Measurements from ENCODE around the gene SLFN14. TPM values are rescaled to one million over a fixed set of nuclear protein-coding genes. Genes with fewer than 3 reads are reported as not detected.

Gene SLFN14
- total RNA-seq, 1 experiment from 2014 or later, result not detected

GRCh38 chr17:35584061-35584460 lies 23.4 kb upstream of the SLFN14 start:
- H2BK12ac ChIP-seq (ENCODE audit: insufficient read length, low read depth, low read length), result no peak overlapping the region
- H3K23me2 ChIP-seq (ENCODE audit: insufficient read length, low read depth, low read length, poor library complexity, severe bottlenecking), result no peaks in the 10 kb centered on the region
- no peaks in the 10 kb centered on the region for H3K9me3 ChIP-seq (ENCODE audit: control insufficient read depth, low read depth, low read length)
- H3K36me3 Mint-ChIP-seq (ENCODE audit: insufficient read depth in 1 of 3, low read depth in 3 of 3), result no peaks in the 10 kb centered on the region
- no peak overlapping the region for H2BK15ac ChIP-seq (ENCODE audit: low read depth, low read length)
- H3K79me2 ChIP-seq (ENCODE audit: insufficient read depth, low read length), result peaks cover 6% of the 10 kb centered on the region; the same call in 1 of the 2 replicates
- H3K14ac ChIP-seq (ENCODE audit: insufficient read depth, low read length), result no peak overlapping the region
- WGBS (ENCODE audit: extremely low coverage, insufficient read length, low lambda C conversion rate), result no CpG with 5 or more reads among the region's 1 CpG
- no peak overlapping the region for H2BK120ac ChIP-seq (ENCODE audit: low read depth, low read length, poor library complexity, severe bottlenecking)
- no peaks in the 10 kb centered on the region for H4K20me1 ChIP-seq (ENCODE audit: control insufficient read depth, insufficient read depth, insufficient read length)
- no peak overlapping the region for H3K9ac ChIP-seq (ENCODE audit: extremely low read depth, insufficient read length, low read length)
- no peak overlapping the region for H4K91ac ChIP-seq (ENCODE audit: insufficient read length, low read depth, low read length)
- no peaks in the 10 kb centered on the region for H3K27me3 ChIP-seq (ENCODE audit: insufficient read depth, low read length)
- DNase-seq, result no peak
- no peaks in the 10 kb centered on the region for H3K9me3 Mint-ChIP-seq
- H3K4ac ChIP-seq (ENCODE audit: low read depth, low read length), result no peak overlapping the region
- no peak overlapping the region for H3T11ph ChIP-seq (ENCODE audit: low read length)
- no peak overlapping the region for H2AK5ac ChIP-seq (ENCODE audit: insufficient read length, low read length)
- H3K27ac Mint-ChIP-seq, result no peak overlapping the region
- no peak overlapping the region for H4K8ac ChIP-seq (replicated peaks; ENCODE audit: insufficient read length, low read depth, low read length)
- no peak for TF ChIP-seq CTCF (conservative IDR thresholded peaks at IDR 0.05)
- H3K4me1 Mint-ChIP-seq, result peaks cover 14 to 16% of the 10 kb centered on the region in 2 experiments
- H2BK5ac ChIP-seq (ENCODE audit: insufficient read length, low read length), result no peak overlapping the region
- no peak overlapping the region for H3K18ac ChIP-seq (ENCODE audit: insufficient read length, low read depth, low read length)
- H3K79me1 ChIP-seq (ENCODE audit: insufficient read depth, low read depth, low read length, poor library complexity, severe bottlenecking), result peaks cover 2% of the 10 kb centered on the region
- no peak overlapping the region for H2BK20ac ChIP-seq (ENCODE audit: low read depth, low read length, poor library complexity, severe bottlenecking)
- no peak overlapping the region for H3K56ac ChIP-seq (ENCODE audit: insufficient read length, low read depth, low read length)
- H3K4me3 Mint-ChIP-seq, result no peak overlapping the region
- H3K27ac ChIP-seq (ENCODE audit: insufficient read length, low read depth, low read length), result no peak overlapping the region
- peaks cover 8% of the 10 kb centered on the region for H3K27me3 Mint-ChIP-seq (ENCODE audit: low read depth)
- H3K23ac ChIP-seq (ENCODE audit: insufficient read length, low read depth, low read length), result no peak overlapping the region
- H3K4me1 ChIP-seq (ENCODE audit: insufficient read depth, low read length), result no peaks in the 10 kb centered on the region; the same call in 1 of the 2 replicates
- no peak overlapping the region for H2AFZ ChIP-seq (ENCODE audit: low read length)
- H4K5ac ChIP-seq (ENCODE audit: insufficient read length, low read depth, low read length), result no peak overlapping the region
- no peak overlapping the region for H3K4me2 ChIP-seq (ENCODE audit: insufficient read depth, insufficient read length, low read length)

Data from H9 (cell line).